Endothelial cell of umbilical vein (primary cell): Measurements from ENCODE around the gene WNT7B. TPM values are rescaled to one million over a fixed set of nuclear protein-coding genes. Genes with fewer than 3 reads are reported as not detected.

ENCODE experiments used
- BruUV-seq: library from RNA; stranded (reverse); fragments of 400-500 nt; replicated peaks from 2 replicates; lab custom pipeline; 2021; lab: Mats Ljungman, UMichigan
- CTCF ChIA-PET: fragments of 300-600, 350-600 bp; sonication (Branson Sonifier 250); formaldehyde crosslinking; loops from one replicate; lab custom pipeline; 2021; ENCODE audit warnings: antibody characterized with exemption, inconsistent platforms; lab: Charles Lee
- POLR2A ChIA-PET: fragments of 300-600, 350-600 bp; sonication (Branson Sonifier 250); formaldehyde crosslinking; loops from one replicate; lab custom pipeline; 2021; ENCODE audit warnings: antibody characterized with exemption, inconsistent platforms; lab: Charles Lee
- DNase-seq: peaks from one replicate; pipeline ENCODE4 v3.0.0-alpha.2; 2011; ENCODE audit warnings: low read depth, low spot score
- FAIRE-seq: peaks from 2 replicates; lab custom pipeline; 2011; peaks lifted over from hg19 to GRCh38; lab: Jason Lieb, UNC
- H2AFZ ChIP-seq: 2 replicates; pipeline ENCODE4 v1.6.0; 2012; ENCODE audit warnings: low read depth, low read length, control low read depth, inconsistent platforms
- H3K27ac ChIP-seq: 2 replicates; pipeline ENCODE4 v1.5.1; 2011; ENCODE audit warnings: low read depth, mild to moderate bottlenecking, control low read depth, low read length, moderate library complexity; ENCODE audit not compliant: insufficient read depth
- H3K27me3 ChIP-seq, 2 experiments: 2 replicates each; pipeline versions ENCODE4 v1.6.0 to v1.6.1; 2011; ENCODE audit warnings: low read length in 2 of 2, mixed read lengths in 1 of 2; ENCODE audit not compliant: control insufficient read depth in 2 of 2, insufficient read depth in 2 of 2
- H3K36me3 ChIP-seq, 2 experiments: 2 replicates in 1 of 2; 3 replicates in 1 of 2; pipeline ENCODE4 v1.5.1; 2011; ENCODE audit warnings: low read length in 2 of 2, mild to moderate bottlenecking in 1 of 2, moderate library complexity in 1 of 2; ENCODE audit not compliant: control insufficient read depth in 2 of 2, insufficient read depth in 2 of 2; ENCODE audit errors: extremely low read depth in 1 of 2
- H3K4me1 ChIP-seq: 3 replicates; pipeline ENCODE4 v1.5.1; 2011; ENCODE audit warnings: mild to moderate bottlenecking, low read length; ENCODE audit not compliant: control insufficient read depth, insufficient read depth; ENCODE audit errors: extremely low read depth
- H3K4me2 ChIP-seq: 2 replicates; pipeline ENCODE4 v1.6.1; 2011; ENCODE audit warnings: low read length, control low read depth, mixed read lengths; ENCODE audit not compliant: insufficient read depth
- H3K4me3 ChIP-seq, 3 experiments: fragments of 200-600 bp in 1 of 3; sonication (generic), shearing (Covaris generic) in 1 of 3; replicated peaks in 1 of 3; 2 replicates each; pipeline ENCODE4 v1.5.1; 2011 to 2016; ENCODE audit warnings: control low read depth in 3 of 3, low read length in 3 of 3, mild to moderate bottlenecking in 2 of 3, inconsistent platforms in 1 of 3, low read depth in 1 of 3, moderate library complexity in 1 of 3; ENCODE audit not compliant: insufficient read depth in 1 of 3
- H3K79me2 ChIP-seq: 2 replicates; pipeline ENCODE4 v1.6.0; 2012; ENCODE audit warnings: low read length, inconsistent platforms; ENCODE audit not compliant: control insufficient read depth, insufficient read depth
- H3K9ac ChIP-seq: replicated peaks from 2 replicates; pipeline ENCODE3; 2011; ENCODE audit warnings: low read length, control low read depth; ENCODE audit not compliant: insufficient read depth; ENCODE audit errors: extremely low read depth
- H3K9me1 ChIP-seq: replicated peaks from 3 replicates; pipeline ENCODE4 v1.6.0; 2011; ENCODE audit warnings: mild to moderate bottlenecking, low read length; ENCODE audit not compliant: control insufficient read depth, insufficient read depth; ENCODE audit errors: extremely low read depth
- H3K9me3 ChIP-seq: replicated peaks from 2 replicates; pipeline ENCODE4 v1.5.1; 2012; ENCODE audit warnings: low read length, inconsistent platforms; ENCODE audit not compliant: control insufficient read depth, insufficient read depth
- H4K20me1 ChIP-seq: replicated peaks from 2 replicates; pipeline ENCODE3; 2011; ENCODE audit warnings: mild to moderate bottlenecking, low read length; ENCODE audit not compliant: control insufficient read depth, insufficient read depth; ENCODE audit errors: extremely low read depth
- CTCF ChIP-seq, 2 donors: IDR thresholded peaks; 1 replicate in 1 of 2; 2 replicates in 1 of 2; pipeline ENCODE4 v1.5.1; 2011; ENCODE audit warnings: low read length in 2 of 2, mild to moderate bottlenecking in 2 of 2, moderate library complexity in 2 of 2, control low read depth in 1 of 2, inconsistent platforms in 1 of 2, low read depth in 1 of 2; ENCODE audit not compliant: insufficient read depth in 1 of 2; ENCODE audit errors: extremely low read depth in 1 of 2
- EZH2 ChIP-seq: IDR thresholded peaks from 2 replicates; pipeline ENCODE4 v1.6.1; 2012; ENCODE audit warnings: borderline replicate concordance, low read depth, mild to moderate bottlenecking, moderate library complexity, low read length, inconsistent platforms; ENCODE audit not compliant: severe bottlenecking
- FOS ChIP-seq: IDR thresholded peaks from 2 replicates; pipeline ENCODE4 v1.6.1; 2011; ENCODE audit warnings: mild to moderate bottlenecking, low read length, moderate library complexity, borderline replicate concordance; ENCODE audit not compliant: insufficient read depth
- GATA2 ChIP-seq: IDR thresholded peaks from 2 replicates; pipeline ENCODE4 v1.7.0; 2011; ENCODE audit warnings: low read depth, mild to moderate bottlenecking, moderate library complexity, mixed read lengths, low read length; ENCODE audit not compliant: insufficient read length, insufficient read depth
- JUN ChIP-seq: IDR thresholded peaks from 2 replicates; pipeline ENCODE4 v1.6.1; 2011; ENCODE audit warnings: borderline replicate concordance, low read depth; ENCODE audit not compliant: insufficient read length, insufficient read depth
- MAX ChIP-seq: IDR thresholded peaks from 2 replicates; pipeline ENCODE4 v1.6.1; 2011; ENCODE audit not compliant: insufficient read depth, insufficient read length
- MYC ChIP-seq: IDR thresholded peaks from one replicate; pipeline ENCODE4 v1.6.1; 2011; ENCODE audit warnings: mild to moderate bottlenecking, low read depth, low read length
- POLR2A ChIP-seq: IDR thresholded peaks from 2 replicates; pipeline ENCODE4 v1.6.1; 2012; ENCODE audit warnings: low read depth, mild to moderate bottlenecking, control low read depth, low read length
- POLR2AphosphoS5 ChIP-seq: IDR thresholded peaks from 2 replicates; pipeline ENCODE4 v1.6.1; 2012; ENCODE audit warnings: low read depth, mild to moderate bottlenecking, control low read depth, low read length, moderate library complexity; ENCODE audit not compliant: insufficient read depth
- dilution Hi-C: fragments of 300-500 bp; cut with MboI; formaldehyde crosslinking; loops from one replicate; pipeline ENCODE4 v1.15.0; 2019; ENCODE audit warnings: low sequenced_read_pairs; ENCODE audit not compliant: extremely low pct_ligation_motif_present
- intact Hi-C: fragments of 100-400 bp; cut with micrococcal nuclease; formaldehyde crosslinking; loops from one replicate; pipeline ENCODE4 v1.10.0; 2022
- polyA plus RNA-seq, 4 experiments: library from polyadenylated mRNA; depleted of rRNA in 3 of 4; stranded (reverse) in 3 of 4; unstranded in 1 of 4; fragments of >200 nt; gene quantifications; 2 replicates each; pipeline versions ENCODE4 v1.2.1 to v1.2.3, GENCODE V29; 2011 to 2012; ENCODE audit warnings: missing spikeins in 1 of 4
- total RNA-seq: library from RNA; stranded (reverse); gene quantifications from 2 replicates; pipeline ENCODE4 v1.2.3, GENCODE V29; 2021

Gene WNT7B
- total and polyA plus RNA-seq, 2 donors (not counting 3 experiments of a cell fraction or from before 2014, with no cell fraction given): not detected

GRCh38 chr22:45879552-45879949 is 97.4 kb downstream of the WNT7B start:
- peaks cover 45 to 46% of the 10 kb centered on the region in 2 experiments for H3K27me3 ChIP-seq
- no TSS peak for BruUV-seq
- dilution Hi-C loops: no loop called here

GRCh38 chr22:45878901-45879551 is 97.9 kb downstream of the WNT7B start:
- Histone ChIP-seq H3K27me3 (peaks cover 45 to 50% of the 10 kb centered on the region in 2 experiments), H3K4me3 (no peak overlapping the region), H3K4me1 (no peaks in the 10 kb centered on the region), H3K27ac (no peak overlapping the region), H3K9me1 (no peaks in the 10 kb centered on the region), H3K9me3 (no peaks in the 10 kb centered on the region), H3K79me2 (no peaks in the 10 kb centered on the region), H4K20me1 (no peaks in the 10 kb centered on the region), H3K36me3 (no peaks in the 10 kb centered on the region), H3K9ac (no peak overlapping the region), H3K4me2 (no peak overlapping the region), H2AFZ (no peak overlapping the region)
- POLR2A ChIA-PET: no interaction called here
- FAIRE-seq: no peak
- DNase-seq: no peak
- no TSS peak for BruUV-seq
- dilution Hi-C loops: no loop called here
- CTCF ChIA-PET: interaction anchor here (2.0 kb wide), 1 partner anchor 16 kb away, joined by 11 read pairs; no protein-coding TSS in a partner anchor
- intact Hi-C loops: no loop called here
- no peak for TF ChIP-seq JUN
- no peak for TF ChIP-seq POLR2A
- TF ChIP-seq FOS: no peak
- no peak for TF ChIP-seq GATA2
- TF ChIP-seq MYC: no peak
- no peak for TF ChIP-seq CTCF (IDR thresholded peaks at IDR 0.05; ENCODE audit: extremely low read depth in 1 of 2, insufficient read depth in 1 of 2, low read depth in 1 of 2, low read length in 2 of 2)
- TF ChIP-seq EZH2: no peak
- no peak for TF ChIP-seq MAX
- TF ChIP-seq POLR2AphosphoS5: no peak

More at GRCh38 chr22:45879552-45879949, 97.4 kb downstream of the WNT7B start:
- Histone ChIP-seq H3K27ac (no peak overlapping the region), H3K79me2 (no peaks in the 10 kb centered on the region), H3K36me3 (no peaks in the 10 kb centered on the region), H3K9me3 (no peaks in the 10 kb centered on the region), H3K9ac (no peak overlapping the region), H2AFZ (no peak overlapping the region), H3K9me1 (no peaks in the 10 kb centered on the region), H4K20me1 (no peaks in the 10 kb centered on the region), H3K4me2 (no peak overlapping the region), H3K4me1 (no peaks in the 10 kb centered on the region), H3K4me3 (no peak overlapping the region)
- intact Hi-C loops: no loop called here
- ChIA-PET CTCF (interaction anchor here (2.0 kb wide), 1 partner anchor 16 kb away, joined by 11 read pairs; no protein-coding TSS in a partner anchor), POLR2A (no interaction called here)
- FAIRE-seq: no peak
- DNase-seq: no peak
- no peak for TF ChIP-seq POLR2AphosphoS5
- no peak for TF ChIP-seq GATA2
- TF ChIP-seq EZH2: no peak
- no peak for TF ChIP-seq JUN
- TF ChIP-seq MYC: no peak
- no peak for TF ChIP-seq MAX
